Sciatic nerve (tissue), 2 donors: ENCODE data around the gene FCHSD2. TPM values are rescaled to one million over a fixed set of nuclear protein-coding genes. Genes with fewer than 3 reads are reported as not detected.
A peak's percentile ranks its signal among the peaks of the same experiment; 100 is the strongest.

ENCODE experiments used
- ATAC-seq: fragments of 200-7000 bp; cut with Tn5 transposase; one replicate; pipeline ENCODE4 v1.9.1; 2020; ENCODE audit warnings: mild to moderate bottlenecking, moderate library complexity
- DNase-seq: peaks from one replicate; pipeline ENCODE4 v3.0.0-alpha.2; 2020; ENCODE audit warnings: low spot score
- intact Hi-C: fragments of 100-400 bp; cut with DNase I; formaldehyde crosslinking; loops from one replicate; pipeline ENCODE4 v1.14.2; 2022
- total RNA-seq: library from RNA; stranded (reverse); fragmentation: NEBNext Ultra II Directional; extraction: Animal tissue kit (Norgen Biotek cat#: 25700); gene quantifications from one replicate; pipeline ENCODE4 v1.2.1, GENCODE V29; 2021
- donor health status: DM: no; HTN: no; CAD: no.
- donor health status: DM: no; HTN: no; CAD: no.

FCHSD2 gene
- total RNA-seq, 1 donor from 2014 or later = 64.7 TPM

GRCh38 chr11:73175551-73176144, 33.5 kb upstream of the FCHSD2 start:
- intact Hi-C loops = loop anchor here (5.0 to 10.0 kb wide), 2 partner anchors 343 to 451 kb away; no protein-coding TSS in a partner anchor
- no peak for ATAC-seq
- DNase-seq = no peak

GRCh38 chr11:73174495-73174791, 32.3 kb upstream of the FCHSD2 start:
- no peak for ATAC-seq
- DNase-seq = no peak
- intact Hi-C loops = loop anchor here (10.0 kb wide), 1 partner anchor 450 kb away; no protein-coding TSS in a partner anchor

GRCh38 chr11:73173755-73174494, 31.8 kb upstream of the FCHSD2 start:
- intact Hi-C loops = loop anchor here (10.0 kb wide), 1 partner anchor 449 kb away; no protein-coding TSS in a partner anchor
- DNase-seq = no peak
- no peak for ATAC-seq

- DNase-seq = no peak
- intact Hi-C loops = loop anchor here (10.0 kb wide), 1 partner anchor 448 kb away; no protein-coding TSS in a partner anchor
- ATAC-seq = no peak
Observed at GRCh38 chr11:73172992-73173656, 31.0 kb upstream of the FCHSD2 start.

- DNase-seq (no peak), ATAC-seq (no peak)
- intact Hi-C loops = loop anchor here (10.0 kb wide), 1 partner anchor 447 kb away; no protein-coding TSS in a partner anchor
Observed at GRCh38 chr11:73171436-73172161, 29.5 kb upstream of the FCHSD2 start.

GRCh38 chr11:73170140-73170539, 28.0 kb upstream of the FCHSD2 start:
- intact Hi-C loops = loop anchor here (10.0 kb wide), 1 partner anchor 445 kb away; no protein-coding TSS in a partner anchor
- ATAC-seq (no peak), DNase-seq (no peak)

GRCh38 chr11:73168925-73169579, 26.9 kb upstream of the FCHSD2 start:
- ATAC-seq (no peak), DNase-seq (no peak)
- intact Hi-C loops = no loop called here

- no peak for DNase-seq
- intact Hi-C loops = no loop called here
- no peak for ATAC-seq
Observed at GRCh38 chr11:73167363-73167954, 25.3 kb upstream of the FCHSD2 start.

GRCh38 chr11:73164803-73165540, 22.9 kb upstream of the FCHSD2 start:
- intact Hi-C loops = no loop called here
- no peak for DNase-seq
- no peak for ATAC-seq

GRCh38 chr11:73163638-73164174, 21.6 kb upstream of the FCHSD2 start:
- DNase-seq = peak; percentile 2
- no peak for ATAC-seq
- intact Hi-C loops = no loop called here

- ATAC-seq (no peak), DNase-seq (no peak)
Observed at GRCh38 chr11:73162196-73162740, 20.1 kb upstream of the FCHSD2 start.

GRCh38 chr11:73160005-73160760, 18.1 kb upstream of the FCHSD2 start:
- DNase-seq = no peak
- intact Hi-C loops = no loop called here
- ATAC-seq = no peak

More at GRCh38 chr11:73162196-73162740, 20.1 kb upstream of the FCHSD2 start:
- intact Hi-C loops = no loop called here

- intact Hi-C loops = no loop called here
- ATAC-seq = no peak
- DNase-seq = no peak
Observed at GRCh38 chr11:73159297-73159696, 17.2 kb upstream of the FCHSD2 start.

GRCh38 chr11:73158356-73159051, 16.4 kb upstream of the FCHSD2 start:
- no peak for ATAC-seq
- intact Hi-C loops = no loop called here
- DNase-seq = no peak

- DNase-seq = peak; percentile 65
- intact Hi-C loops = no loop called here
- peak; percentile 72 for ATAC-seq
Observed at GRCh38 chr11:73157101-73158010, 15.2 kb upstream of the FCHSD2 start.
